ENCODE data around the gene TTN. TPM values are rescaled to one million over a fixed set of nuclear protein-coding genes. Genes with fewer than 3 reads are reported as not detected.

The TTN gene
- total and polyA plus RNA-seq, 2 of the 4 experiments (the other 2 are of a cell fraction): 0.02 to 0.18 TPM

DNA sequence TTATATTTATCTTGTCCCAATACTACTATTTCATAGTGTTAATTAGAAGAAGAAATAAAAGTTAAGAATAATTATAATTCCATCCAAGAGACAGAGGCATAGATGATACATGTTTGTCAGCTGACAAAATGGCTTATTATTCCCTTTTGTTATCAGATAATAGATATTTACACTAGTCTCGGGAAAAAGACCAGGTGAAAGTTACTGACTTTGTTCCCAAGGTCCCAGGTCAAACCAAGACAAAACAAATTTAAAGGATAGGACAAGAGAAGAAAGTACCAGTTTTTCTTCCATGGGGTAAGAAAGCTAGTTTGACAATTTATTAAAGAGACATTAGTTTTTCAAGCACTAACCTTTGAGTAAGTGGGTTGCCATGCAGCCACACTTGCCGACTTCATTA lies 73.2 kb downstream of the TTN start:
- H3K27ac ChIP-seq (ENCODE audit: insufficient read depth, low read length): no peak overlapping the region
- in situ Hi-C loops (cut with MboI; ENCODE audit: low sequenced_read_pairs) (no loop called here), dilution Hi-C loops (cut with HindIII; ENCODE audit: low sequenced_read_pairs, unreplicated experiment) (no loop called here), intact Hi-C loops (cut with micrococcal nuclease) (no loop called here)
- POLR2A ChIA-PET (ENCODE audit: unreplicated experiment): no interaction called here
- H3K9me3 ChIP-seq (ENCODE audit: control insufficient read depth, insufficient read depth, low read length): no peaks in the 10 kb centered on the region
- TF ChIP-seq MAFK (IDR thresholded peaks at IDR 0.05; ENCODE audit: low read depth, low read length): no peak
- no peak for TF ChIP-seq RCOR1 (IDR thresholded peaks at IDR 0.05; ENCODE audit: insufficient replicate concordance, low read length)
- TF ChIP-seq, protein P1, sequence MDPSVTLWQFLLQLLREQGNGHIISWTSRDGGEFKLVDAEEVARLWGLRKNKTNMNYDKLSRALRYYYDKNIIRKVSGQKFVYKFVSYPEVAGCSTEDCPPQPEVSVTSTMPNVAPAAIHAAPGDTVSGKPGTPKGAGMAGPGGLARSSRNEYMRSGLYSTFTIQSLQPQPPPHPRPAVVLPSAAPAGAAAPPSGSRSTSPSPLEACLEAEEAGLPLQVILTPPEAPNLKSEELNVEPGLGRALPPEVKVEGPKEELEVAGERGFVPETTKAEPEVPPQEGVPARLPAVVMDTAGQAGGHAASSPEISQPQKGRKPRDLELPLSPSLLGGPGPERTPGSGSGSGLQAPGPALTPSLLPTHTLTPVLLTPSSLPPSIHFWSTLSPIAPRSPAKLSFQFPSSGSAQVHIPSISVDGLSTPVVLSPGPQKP (IDR thresholded peaks at IDR 0.05; ENCODE audit: borderline replicate concordance, low read depth, low read length): no peak
- TF ChIP-seq, protein P2, sequence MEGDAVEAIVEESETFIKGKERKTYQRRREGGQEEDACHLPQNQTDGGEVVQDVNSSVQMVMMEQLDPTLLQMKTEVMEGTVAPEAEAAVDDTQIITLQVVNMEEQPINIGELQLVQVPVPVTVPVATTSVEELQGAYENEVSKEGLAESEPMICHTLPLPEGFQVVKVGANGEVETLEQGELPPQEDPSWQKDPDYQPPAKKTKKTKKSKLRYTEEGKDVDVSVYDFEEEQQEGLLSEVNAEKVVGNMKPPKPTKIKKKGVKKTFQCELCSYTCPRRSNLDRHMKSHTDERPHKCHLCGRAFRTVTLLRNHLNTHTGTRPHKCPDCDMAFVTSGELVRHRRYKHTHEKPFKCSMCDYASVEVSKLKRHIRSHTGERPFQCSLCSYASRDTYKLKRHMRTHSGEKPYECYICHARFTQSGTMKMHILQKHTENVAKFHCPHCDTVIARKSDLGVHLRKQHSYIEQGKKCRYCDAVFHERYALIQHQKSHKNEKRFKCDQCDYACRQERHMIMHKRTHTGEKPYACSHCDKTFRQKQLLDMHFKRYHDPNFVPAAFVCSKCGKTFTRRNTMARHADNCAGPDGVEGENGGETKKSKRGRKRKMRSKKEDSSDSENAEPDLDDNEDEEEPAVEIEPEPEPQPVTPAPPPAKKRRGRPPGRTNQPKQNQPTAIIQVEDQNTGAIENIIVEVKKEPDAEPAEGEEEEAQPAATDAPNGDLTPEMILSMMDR (conservative IDR thresholded peaks at IDR 0.05; ENCODE audit: low read depth, low read length): no peak
- no peak for TF ChIP-seq MAZ (IDR thresholded peaks at IDR 0.05; ENCODE audit: borderline replicate concordance, low read depth, low read length)
- TF ChIP-seq BHLHE40 (IDR thresholded peaks at IDR 0.05; ENCODE audit: low read depth, low read length): no peak
- TF ChIP-seq POLR2A (IDR thresholded peaks at IDR 0.05; ENCODE audit: low read depth, low read length): no peak
- no peak for TF ChIP-seq CEBPB (IDR thresholded peaks at IDR 0.05; ENCODE audit: low read depth, low read length)
- no peak for TF ChIP-seq MXI1 (IDR thresholded peaks at IDR 0.05; ENCODE audit: borderline replicate concordance, low read depth, low read length)
- no peak for TF ChIP-seq SMC3 (IDR thresholded peaks at IDR 0.05; ENCODE audit: low read depth, low read length)
- TF ChIP-seq FOS (IDR thresholded peaks at IDR 0.05; ENCODE audit: low read depth, low read length): no peak
- no peak for TF ChIP-seq RAD21 (IDR thresholded peaks at IDR 0.05; ENCODE audit: low read length)
- TF ChIP-seq CHD1 (IDR thresholded peaks at IDR 0.05; ENCODE audit: low read depth, low read length): no peak
- no peak for TF ChIP-seq NFE2L2 (IDR thresholded peaks at IDR 0.05; ENCODE audit: low read depth, low read length)
- no peak for TF ChIP-seq RFX5 (IDR thresholded peaks at IDR 0.05; ENCODE audit: low read depth, low read length)
- TF ChIP-seq, protein P3, sequence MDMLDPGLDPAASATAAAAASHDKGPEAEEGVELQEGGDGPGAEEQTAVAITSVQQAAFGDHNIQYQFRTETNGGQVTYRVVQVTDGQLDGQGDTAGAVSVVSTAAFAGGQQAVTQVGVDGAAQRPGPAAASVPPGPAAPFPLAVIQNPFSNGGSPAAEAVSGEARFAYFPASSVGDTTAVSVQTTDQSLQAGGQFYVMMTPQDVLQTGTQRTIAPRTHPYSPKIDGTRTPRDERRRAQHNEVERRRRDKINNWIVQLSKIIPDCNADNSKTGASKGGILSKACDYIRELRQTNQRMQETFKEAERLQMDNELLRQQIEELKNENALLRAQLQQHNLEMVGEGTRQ (IDR thresholded peaks at IDR 0.05; ENCODE audit: low read depth, low read length): no peak
- no peak overlapping the region for H3K4me2 ChIP-seq (ENCODE audit: low read depth, low read length)
- no peak overlapping the region for H4K5ac ChIP-seq (ENCODE audit: low read depth, low read length)
- H2BK5ac ChIP-seq (ENCODE audit: low read depth, low read length, poor library complexity, severe bottlenecking): no peak overlapping the region
- no CpG with 5 or more reads among the region's 2 CpGs for WGBS, 2 experiments (ENCODE audit: extremely low coverage in 2 of 2, insufficient read length in 1 of 2)
- H3K27me3 ChIP-seq (ENCODE audit: control insufficient read depth, insufficient read depth, low read length): no peaks in the 10 kb centered on the region; the same call in 1 of the 2 replicates
- no TSS peak for BruUV-seq (replicated peaks)
- no peak overlapping the region for H3K23ac ChIP-seq (ENCODE audit: low read depth, low read length)
- DNase-seq (no peak), ATAC-seq (ENCODE audit: low read depth) (no peak)
- H3K56ac ChIP-seq (ENCODE audit: extremely low read depth, insufficient read depth, low read length): no peak overlapping the region
- H2BK20ac ChIP-seq (ENCODE audit: low read depth, low read length): no peak overlapping the region
- H3K36me3 ChIP-seq (ENCODE audit: control insufficient read depth, insufficient read depth, low read length): no peaks in the 10 kb centered on the region
- H4K8ac ChIP-seq (ENCODE audit: low read depth in 2 of 2, low read length in 2 of 2): no peak overlapping the region
- H3K79me1 ChIP-seq (ENCODE audit: low read depth in 1 of 2, low read length in 2 of 2): no peaks in the 10 kb centered on the region
- no peak overlapping the region for H3K4ac ChIP-seq (ENCODE audit: low read depth, low read length)
- CTCF ChIA-PET: no interaction called here
- H3K4me1 ChIP-seq (ENCODE audit: control insufficient read depth, insufficient read depth, low read length): no peaks in the 10 kb centered on the region
- H3K14ac ChIP-seq (replicated peaks; ENCODE audit: low read depth, low read length): no peak overlapping the region
- no peak overlapping the region for H2AK9ac ChIP-seq (replicated peaks; ENCODE audit: low read depth, low read length, poor library complexity)
- no peak overlapping the region for H3K4me3 ChIP-seq (ENCODE audit: insufficient read depth, low read depth, low read length)
- no peak overlapping the region for H2AFZ ChIP-seq (replicated peaks; ENCODE audit: low read length, poor library complexity)
- H3K9me1 ChIP-seq (ENCODE audit: insufficient read depth, low read length): no peaks in the 10 kb centered on the region
- no peak overlapping the region for H4K91ac ChIP-seq (ENCODE audit: insufficient read depth, low read depth, low read length)
- H2AK5ac ChIP-seq (ENCODE audit: low read depth, low read length): no peak overlapping the region
- H3K9ac ChIP-seq (ENCODE audit: low read depth, low read length): no peak overlapping the region
- H3K18ac ChIP-seq (ENCODE audit: low read depth, low read length): no peak overlapping the region
- H2BK15ac ChIP-seq (ENCODE audit: low read depth, low read length): no peak overlapping the region
- no peak overlapping the region for H2BK120ac ChIP-seq (ENCODE audit: low read depth, low read length)
- H4K20me1 ChIP-seq (ENCODE audit: insufficient read depth, low read length): no peaks in the 10 kb centered on the region

Data from IMR-90 (cell line).